HG03135 (cell line): ENCODE results near the gene LEKR1.
"Not testable (repeated sequence)": the region's sequence is repeated elsewhere in the genome, so short reads cannot be mapped to it uniquely, and the experiment has no call there.

Experiments used
- ATAC-seq: cut with Tn5 transposase; IDR thresholded peaks from one replicate; pipeline ENCODE4 v1.9.1; 2021; ENCODE audit warnings: mild to moderate bottlenecking, moderate library complexity; ENCODE audit not compliant: unreplicated experiment

Gene LEKR1

GRCh38 chr3:156803952-156804741 is 22.0 kb upstream of the LEKR1 start:
- ATAC-seq = no peak

DNA sequence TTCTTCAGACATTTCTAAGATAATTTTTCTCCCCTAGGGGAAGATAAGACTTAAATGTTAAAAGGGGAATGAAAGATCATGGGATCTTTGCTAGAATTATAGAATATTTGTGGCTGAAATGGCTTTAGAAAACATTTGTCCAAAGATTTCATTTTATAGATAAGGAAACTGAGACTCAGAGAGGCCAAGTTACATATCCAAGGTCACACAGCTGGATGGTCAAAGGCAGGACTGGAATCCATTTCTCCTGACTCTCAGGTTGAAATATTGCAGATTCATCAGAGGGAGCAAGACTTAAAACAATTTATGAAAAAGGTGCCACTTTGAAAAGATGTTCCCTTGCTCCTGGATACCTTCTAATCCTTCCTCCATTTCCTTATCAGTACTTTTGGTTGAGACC is 19.5 kb upstream of the LEKR1 start:
- no peak for ATAC-seq

- ATAC-seq = no peak
Measured at GRCh38 chr3:156808025-156808424, 18.1 kb upstream of the LEKR1 start.

DNA sequence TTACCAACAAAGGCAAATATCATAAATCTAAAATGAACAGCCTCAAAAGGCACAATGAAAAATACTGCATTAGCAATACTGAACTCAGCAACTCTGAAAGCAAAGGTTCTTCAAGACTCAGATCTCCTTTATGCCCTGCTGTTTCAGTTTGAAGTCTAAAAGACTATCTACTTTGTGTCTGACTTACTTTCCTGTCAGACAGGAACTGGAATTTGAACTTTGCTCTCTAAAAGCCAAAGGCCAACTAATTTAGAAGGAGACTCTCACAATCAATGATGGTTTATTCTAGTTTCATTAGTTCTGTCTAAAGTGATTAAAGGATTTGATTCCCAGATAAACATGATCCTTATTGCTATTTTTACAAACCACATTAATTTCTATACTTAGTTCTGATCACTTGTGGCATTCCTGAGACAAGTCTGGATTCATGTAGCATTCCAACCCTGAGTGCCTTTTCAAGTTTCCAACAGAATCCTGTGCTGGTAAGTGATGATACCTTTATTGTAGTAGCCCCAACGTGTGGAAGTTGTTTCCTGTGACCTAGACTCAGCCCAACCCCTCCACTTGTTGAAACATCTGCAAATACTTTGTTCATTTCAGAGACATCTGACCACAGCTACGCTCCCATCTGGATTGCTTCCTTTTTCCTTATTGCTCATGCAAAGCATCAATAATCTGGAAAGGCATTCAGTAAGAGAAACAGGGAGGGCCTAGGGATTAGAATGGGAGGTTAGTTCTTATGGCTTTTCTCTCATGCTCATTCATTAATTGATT is 14.9 kb upstream of the LEKR1 start:
- ATAC-seq = no peak

- no peak for ATAC-seq
Measured at GRCh38 chr3:156812521-156813335, 13.4 kb upstream of the LEKR1 start.

GRCh38 chr3:156814295-156814694 is 11.9 kb upstream of the LEKR1 start:
- ATAC-seq = no peak

GRCh38 chr3:156816091-156816793 is 9.9 kb upstream of the LEKR1 start:
- ATAC-seq = peak; percentile 23

GRCh38 chr3:156816794-156817645 is 9.1 kb upstream of the LEKR1 start:
- ATAC-seq = peak; percentile 64

GRCh38 chr3:156817646-156818272 is 8.4 kb upstream of the LEKR1 start:
- no peak for ATAC-seq

- ATAC-seq = no peak
Measured at GRCh38 chr3:156818273-156818651, 7.9 kb upstream of the LEKR1 start.

GRCh38 chr3:156818890-156819289 is 7.3 kb upstream of the LEKR1 start:
- no peak for ATAC-seq

DNA sequence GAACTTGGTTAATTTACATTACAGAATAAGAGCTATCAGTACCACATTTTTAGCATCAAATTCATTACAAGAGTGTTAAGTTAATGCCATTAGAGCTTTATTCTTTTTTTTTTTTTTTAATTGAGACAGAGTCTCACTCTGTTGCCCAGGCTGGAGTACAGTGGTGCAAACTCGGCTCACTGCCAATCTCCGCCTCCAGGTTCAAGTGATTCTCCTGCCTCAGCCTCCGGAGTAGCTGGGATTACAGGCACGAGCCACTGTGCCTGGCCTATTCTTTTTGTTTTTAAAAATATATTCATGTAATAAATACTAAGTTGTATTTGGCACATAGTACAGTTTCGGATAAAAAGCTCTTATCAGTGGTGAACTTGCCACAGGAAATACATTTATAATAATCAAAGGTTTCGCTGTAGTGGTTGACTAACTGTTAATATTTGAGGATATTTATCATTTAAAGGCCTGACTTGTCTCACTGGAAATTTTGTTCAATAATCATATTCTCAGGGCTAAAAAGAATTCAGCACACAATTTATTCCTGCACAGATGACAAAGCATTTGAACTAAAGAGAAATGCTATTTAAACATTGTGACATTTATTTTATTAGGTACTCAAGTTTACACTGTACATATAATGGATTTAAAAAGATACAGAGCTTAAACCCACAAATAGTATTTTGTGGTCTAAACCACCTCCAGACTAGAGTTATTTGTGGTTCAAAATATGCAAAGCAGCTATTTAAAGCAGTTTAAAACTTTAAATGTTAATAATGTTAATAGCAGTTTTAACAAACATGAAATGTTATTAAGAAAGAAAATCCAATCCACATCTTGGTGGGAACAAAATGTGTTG is 6.1 kb upstream of the LEKR1 start:
- ATAC-seq = no peak

GRCh38 chr3:156820692-156821080 is 5.5 kb upstream of the LEKR1 start:
- ATAC-seq = no peak

- ATAC-seq = not testable (repeated sequence)
Measured at GRCh38 chr3:156822626-156823260, 3.4 kb upstream of the LEKR1 start.

DNA sequence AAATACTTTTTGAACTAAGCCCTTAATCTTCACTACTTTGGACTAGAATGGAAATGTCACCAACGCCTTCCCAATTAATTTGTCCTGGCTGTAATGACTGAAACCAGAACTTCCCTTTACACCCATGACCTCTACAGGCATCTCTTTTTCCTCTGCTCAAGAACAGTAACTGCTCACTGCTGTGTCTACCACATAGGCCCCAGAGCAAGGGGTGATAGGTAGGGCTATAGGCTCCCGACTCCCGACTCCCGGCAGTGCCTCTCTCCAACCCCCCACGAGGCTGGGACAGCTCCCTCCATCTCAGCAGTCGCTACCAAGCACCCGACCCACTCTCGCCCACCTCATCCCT is 384 bp upstream of the LEKR1 start:
- ATAC-seq = peak; percentile 44

DNA sequence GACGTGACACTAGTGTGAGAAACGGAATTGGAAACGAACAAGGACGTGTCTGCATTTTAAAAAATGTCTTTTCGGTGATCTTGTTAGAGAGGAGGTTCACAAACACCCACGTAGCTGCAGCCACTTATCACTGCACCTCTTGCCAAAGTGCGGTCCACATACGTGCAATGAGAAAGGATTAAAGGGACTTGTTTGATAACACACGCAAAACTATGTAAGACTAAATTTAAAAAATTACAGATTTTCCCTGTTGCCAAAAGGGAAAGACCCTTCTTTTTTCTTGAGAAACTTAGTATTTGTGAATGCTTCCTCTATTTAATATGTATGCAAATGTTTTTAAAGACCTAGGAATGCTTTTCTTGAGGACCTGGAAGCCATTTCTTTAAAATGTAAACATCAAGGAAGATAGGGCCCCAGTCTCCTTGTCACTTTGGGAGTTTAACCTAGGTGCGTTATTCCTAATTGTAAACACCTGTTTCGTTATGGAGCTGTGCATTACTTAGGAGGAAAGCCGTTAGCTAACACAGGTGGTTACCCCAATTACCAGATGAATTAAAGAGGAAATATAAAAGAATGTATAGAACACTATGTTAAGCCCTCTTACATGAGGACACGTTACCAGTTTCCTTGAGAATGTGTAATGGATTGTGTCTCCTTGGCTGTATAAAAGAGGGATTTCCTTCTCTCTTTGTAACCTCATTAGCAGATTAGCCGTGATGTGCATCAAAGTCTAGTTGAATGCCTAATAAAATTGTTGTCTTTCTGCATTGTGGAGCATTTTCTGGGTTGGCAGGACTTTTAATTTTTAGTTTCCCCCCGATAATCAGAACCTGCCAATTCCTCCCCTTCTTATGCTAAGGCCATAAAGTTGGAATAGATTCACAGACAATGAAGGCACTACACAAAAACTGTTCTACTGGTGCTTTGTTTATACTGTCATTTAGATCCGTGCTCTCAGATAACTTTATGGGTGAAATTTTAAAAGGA is 1.0 kb downstream of the LEKR1 start:
- ATAC-seq = no peak

DNA sequence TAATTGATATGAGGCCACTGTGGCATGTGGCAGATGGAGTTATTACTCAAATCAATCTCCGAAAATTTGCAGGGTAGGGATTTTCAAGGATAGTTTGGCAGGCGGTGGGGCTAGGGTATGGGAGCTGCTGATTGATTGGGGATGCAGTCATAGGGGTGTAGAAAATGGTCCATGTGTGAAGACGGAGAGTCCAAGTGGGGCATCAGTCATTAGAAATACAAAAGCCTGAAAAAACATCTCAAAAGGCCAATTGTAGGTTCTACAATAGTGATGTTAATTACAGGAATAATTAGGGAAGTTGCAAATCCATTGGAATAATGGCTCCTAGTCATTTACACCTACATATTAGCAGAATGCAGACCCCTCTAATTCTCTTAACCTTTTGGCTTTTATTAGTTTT is 4.9 kb downstream of the LEKR1 start:
- no peak for ATAC-seq
